Breast epithelium (tissue), 3 donors: Measurements from ENCODE around the gene CMC4.

ENCODE experiments used
- CTCF ChIP-seq, 3 donors: fragments of 450-650 bp; IDR thresholded peaks; one replicate each; pipeline ENCODE4 v1.5.1; 2016 to 2017; ENCODE audit warnings: antibody characterized with exemption in 3 of 3, mild to moderate bottlenecking in 3 of 3, moderate library complexity in 3 of 3
- POLR2A ChIP-seq: fragments of 450-650 bp; IDR thresholded peaks from one replicate; pipeline ENCODE4 v1.6.1; 2016; ENCODE audit warnings: antibody characterized with exemption, mild to moderate bottlenecking, moderate library complexity

GRCh38 chrX:155065035-155065734 is 5.8 kb downstream of the CMC4 start:
- TF ChIP-seq POLR2A: no peak
- no peak for TF ChIP-seq CTCF (IDR thresholded peaks at IDR 0.05)
